Amniotic stem cell (primary cell): ENCODE data around the gene HMOX2.

Source experiments
- DNase-seq: peaks from one replicate; lab custom pipeline; 2025; lab: John Stamatoyannopoulos, UW

The HMOX2 gene

DNA sequence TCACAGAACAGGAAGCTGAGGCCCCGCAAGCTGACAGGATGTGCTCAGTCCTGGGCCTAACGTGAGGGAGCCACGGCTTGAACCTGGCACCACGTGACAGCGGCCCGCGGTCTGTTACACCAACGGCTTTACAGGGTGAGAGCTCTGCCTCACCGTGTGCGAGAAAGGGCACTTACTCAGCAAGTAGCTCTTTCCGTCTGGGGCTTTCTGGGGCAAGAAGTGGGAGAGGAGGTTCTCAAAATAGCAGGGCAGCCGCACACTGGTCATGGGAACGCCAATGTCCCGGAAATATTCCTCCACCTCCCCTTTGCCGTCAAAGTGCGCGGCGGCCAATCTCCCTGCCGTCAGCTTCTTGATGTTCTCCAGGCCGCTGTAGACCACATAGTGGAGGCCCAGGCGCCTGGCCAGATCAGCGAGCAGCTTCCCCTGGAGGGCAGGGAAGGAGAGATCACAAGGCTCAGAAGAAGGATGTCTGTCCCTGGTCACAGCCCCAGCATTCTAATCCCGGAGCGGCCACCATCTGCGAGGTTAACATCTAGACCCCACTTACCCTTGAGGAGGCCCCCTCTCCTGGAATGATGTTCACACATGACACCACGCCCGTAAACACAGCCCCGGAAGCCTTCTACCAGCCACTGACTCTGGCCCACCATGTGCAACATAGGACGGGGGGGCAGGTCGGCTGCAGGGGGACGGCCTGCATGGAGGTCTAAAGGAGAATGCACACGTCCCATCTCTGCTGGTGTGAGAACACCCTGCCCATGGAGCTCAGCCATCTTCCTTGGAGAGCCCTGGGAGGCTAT, 10.0 kb upstream of the HMOX2 start:
- DNase-seq: no peak

DNA sequence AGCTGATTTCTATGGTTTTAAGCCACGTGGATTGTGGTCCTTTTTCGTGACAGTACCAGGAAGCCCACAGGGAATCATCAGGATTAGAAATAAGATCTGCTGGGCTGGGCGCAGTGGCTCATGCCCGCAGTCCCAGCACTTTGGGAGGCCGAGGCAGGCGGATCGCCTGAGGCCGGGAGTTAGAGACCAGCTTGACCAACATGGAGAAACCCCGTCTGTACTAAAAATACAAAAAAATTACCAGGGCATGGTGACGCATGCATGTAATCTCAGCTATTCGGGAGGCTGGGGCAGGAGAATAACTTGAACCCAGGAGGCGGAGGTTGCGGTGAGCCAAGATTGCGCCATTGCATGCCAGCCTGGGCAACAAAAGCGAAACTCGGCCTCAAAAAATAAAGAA, 8.3 kb upstream of the HMOX2 start:
- DNase-seq: no peak

DNA sequence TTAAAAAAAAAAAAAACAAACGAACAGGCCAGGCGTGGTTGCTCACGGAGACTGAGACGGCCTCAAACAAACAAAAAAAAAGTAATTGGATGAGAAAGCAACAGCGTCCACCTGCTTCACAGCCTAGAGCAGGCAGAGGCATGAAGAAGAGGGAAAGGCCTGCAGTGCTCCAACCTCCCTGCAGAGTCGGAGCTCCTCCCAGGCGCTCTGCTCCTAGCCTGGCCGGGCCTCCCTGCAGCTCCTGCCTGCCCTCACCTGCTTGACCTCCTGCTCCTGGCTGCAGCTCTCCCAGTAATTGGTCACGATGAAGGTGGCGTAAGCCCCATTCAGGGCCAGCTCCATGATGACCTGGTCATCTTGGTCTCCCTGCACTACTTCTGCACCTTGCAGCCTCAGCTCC, 7.2 kb upstream of the HMOX2 start:
- DNase-seq: no peak

DNA sequence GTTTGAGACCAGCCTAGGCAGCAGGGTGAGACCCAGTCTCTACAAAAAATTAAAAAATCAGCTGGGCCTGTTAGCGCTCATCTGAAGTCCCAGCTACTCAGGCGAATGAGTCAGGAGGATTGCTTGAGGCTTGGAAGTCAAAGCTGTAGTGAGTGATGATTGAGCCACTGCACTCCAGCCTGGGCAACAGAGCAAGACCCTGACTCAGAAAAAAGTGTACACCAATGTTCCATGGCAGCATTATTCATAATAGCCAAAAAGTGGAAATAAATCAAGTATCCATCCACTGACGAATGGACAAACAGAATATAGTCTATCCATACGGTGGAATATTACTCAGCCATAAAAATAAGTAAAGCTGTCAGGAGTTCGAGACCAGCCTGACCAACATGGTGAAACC, 4.3 kb upstream of the HMOX2 start:
- no peak for DNase-seq

DNA sequence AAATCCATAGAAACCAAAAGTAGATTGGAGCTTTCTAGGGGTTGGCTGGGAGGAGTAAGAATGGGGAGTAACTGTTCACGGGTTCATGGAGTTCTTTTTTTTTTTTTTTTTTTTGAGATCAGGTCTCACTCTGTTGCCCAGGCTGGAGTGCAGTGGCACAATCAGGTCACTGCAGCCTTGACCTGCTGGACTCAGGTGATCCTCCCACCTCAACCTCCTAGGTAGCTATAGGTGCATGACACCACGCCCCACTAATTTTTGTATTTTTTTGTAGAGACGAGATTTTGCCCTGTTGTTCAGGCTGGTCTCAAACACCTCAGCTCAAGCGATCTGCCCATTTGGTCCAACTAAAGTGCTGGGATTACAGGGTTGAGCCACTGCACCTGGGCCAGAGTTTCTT, 3.3 kb upstream of the HMOX2 start:
- no peak for DNase-seq

DNA sequence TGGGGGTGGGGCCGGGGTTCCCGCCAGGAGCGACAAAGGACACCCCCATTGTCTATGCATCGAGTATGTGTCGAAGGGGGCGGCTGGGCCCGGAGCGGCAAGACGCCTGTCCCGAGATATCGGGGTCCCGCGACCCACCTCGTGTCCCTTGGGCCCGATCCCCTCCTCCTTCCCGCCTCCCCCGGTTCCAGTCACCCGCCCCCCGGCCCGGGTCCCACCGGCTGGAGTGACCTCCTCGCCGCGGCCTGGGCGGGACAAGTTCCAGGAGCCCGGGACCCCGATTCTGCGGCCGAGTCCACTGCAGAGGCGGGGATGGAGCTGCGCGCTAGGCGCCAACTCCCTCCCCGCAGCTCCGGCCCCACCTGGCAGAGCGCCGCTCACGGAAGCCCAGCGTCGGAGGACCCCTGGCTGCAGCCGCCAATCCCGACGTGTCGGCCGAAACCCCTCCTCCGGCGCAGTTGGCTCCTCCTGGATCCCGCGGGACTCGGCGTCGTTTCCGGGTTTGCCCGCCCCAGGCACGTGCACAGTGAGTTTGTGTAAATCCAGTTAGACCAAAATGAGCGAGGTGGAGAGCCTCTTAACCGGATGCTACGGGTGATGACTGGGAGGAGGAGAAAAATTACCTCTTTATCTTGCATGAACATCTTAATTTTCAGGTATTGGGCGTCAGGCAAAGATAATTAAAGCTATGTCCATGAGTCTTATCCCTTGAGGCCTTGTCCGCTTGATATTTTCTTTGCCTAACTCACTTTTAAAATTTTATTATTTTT, 1.8 kb upstream of the HMOX2 start, which contains the start of gene NMRAL1:
NMRAL1 (minus strand) TSS at position 434 of the 770 bp plus-strand sequence. CDS start 493 bp downstream, outside the sequence.
- peak; percentile 75 for DNase-seq

DNA sequence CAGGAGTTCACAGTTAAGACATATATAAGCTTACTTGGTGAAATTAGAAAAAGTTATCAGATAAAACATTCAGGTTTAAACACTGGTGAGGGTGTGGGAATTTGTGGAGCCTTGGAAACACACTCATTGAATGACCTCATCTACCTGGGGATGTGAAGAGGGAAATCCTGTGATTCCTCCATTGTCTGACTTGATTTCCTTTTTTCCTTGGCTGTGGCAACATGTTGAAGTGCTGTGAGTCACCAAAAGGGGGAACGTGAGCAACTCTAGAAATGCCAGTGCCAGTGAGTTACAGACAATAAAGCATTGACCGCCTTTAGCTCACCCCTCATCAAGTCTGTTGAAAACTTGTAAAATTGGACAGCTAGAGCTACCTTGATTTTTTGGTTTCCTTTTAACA, 1.8 kb downstream of the HMOX2 start:
- DNase-seq: no peak

DNA sequence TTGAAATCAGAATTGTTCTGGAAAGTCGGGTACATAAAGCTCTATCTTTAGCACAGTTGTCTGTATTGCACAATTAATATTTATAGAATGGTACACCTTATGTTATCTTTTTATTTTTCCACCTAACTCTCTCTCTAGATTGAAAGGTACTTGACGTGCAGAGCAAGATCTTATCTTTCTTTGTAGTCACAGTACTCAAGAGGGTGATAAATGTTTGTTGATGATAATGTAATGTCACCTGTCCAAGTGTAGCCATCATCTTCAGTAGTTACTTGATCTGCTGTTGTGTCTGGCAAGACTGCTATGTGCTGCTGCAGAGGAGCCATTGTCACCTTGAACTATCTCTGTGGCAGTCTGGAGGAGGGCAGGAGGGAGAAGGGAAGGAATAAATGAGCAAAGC, 5.3 kb downstream of the HMOX2 start:
- DNase-seq: no peak

DNA sequence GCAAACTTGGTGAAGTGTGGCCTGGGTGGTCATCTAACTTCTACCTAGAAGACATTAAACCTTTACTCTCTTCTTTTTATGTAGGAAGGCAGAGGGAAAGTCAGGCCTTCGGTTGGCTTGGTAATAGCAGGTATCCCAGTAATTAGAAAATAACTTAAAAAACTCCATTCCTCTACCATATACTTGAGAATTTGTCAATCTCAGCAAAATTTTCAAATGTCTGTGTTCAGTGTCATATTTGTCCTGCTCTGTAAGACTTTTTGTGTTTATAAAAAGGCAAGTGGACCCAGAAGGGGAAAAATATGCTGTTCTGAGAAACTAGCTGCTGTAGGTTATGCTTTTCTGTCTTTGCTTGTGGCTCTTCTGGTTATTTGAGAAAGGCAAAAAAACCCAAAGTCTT, 5.8 kb downstream of the HMOX2 start:
- no peak for DNase-seq

DNA sequence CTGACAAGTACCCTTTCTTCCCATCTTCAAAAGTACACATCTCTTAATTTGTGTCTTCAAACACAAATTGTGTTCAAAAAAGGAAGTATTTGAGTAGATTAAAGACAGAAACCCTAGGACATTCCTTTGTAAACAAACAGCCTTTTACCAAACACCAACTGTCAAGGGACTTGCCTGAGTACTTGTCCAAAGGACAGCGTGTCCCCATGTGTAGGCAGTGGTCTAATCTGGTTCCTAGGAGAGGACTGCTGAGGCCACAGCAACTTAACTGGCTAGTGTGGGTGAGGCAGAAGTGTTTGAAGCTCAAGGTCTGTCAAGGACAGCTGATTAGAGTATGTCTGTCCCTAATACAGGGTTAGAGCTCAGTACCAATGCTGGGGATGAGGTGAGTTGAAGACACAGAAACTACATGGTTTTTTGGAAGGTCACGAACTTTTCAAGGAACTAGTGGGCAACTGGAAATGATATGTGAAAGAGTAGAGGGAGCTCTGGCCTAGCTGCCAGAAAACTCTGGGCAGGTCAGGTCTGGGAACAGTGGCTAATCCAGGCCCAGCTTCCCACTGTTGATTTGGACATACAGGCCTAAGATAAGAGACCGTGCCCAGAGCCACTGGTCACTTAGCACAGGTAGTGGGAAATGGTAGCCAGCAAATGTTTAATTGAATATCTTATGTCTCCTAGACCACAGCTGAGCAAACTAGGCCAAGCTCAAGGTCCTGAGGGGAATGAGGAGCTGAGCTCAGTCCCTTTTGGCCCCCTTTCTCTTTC, 10.1 kb downstream of the HMOX2 start:
- no peak for DNase-seq

DNA sequence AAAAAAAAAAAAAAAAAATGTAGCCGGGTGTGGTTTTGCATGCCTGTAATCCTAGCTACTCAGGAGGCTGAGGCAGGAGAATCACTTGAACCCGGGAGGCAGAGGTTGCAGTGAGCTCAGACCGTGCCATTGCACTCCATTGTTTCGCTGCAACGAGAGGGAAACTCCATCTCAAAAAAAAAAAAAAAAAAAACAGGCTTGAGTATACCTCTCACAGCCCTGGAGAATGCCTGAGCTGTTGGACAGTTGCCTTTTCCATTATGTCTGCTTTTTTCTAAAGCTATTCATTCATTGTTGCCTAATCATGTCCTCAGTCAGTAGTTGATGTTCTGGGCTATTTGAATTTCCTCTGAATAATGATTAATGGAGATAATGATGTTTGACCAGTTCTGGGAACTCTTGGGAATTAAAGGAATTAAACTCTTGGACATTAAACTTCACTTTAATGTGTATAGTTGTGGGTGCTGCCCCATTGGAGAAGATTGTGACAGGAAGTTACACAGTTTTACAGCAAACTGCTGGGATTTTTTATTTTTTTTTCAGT, 11.8 kb downstream of the HMOX2 start:
- no peak for DNase-seq

DNA sequence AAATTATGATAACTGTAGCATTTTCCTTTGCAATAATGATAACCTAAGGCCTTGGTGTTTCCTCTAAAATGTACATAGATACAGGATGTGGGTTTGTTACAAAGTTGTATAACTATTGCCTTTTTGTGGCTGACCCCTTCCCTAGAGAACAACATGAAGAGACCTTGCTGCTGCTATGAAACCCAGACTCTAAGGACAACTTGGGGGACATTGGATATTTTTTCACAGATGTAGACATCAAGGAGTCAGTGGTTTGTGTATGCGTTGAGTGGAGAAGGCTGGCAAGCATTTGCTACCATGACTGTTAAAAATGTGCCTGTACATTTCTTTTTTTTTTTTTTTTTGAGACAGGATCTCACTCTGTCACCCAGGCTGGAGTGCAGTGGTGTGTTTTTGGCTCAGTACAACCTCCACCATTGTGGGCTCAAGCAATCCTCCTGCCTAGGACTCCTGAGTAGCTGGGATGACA, 12.3 kb downstream of the HMOX2 start:
- no peak for DNase-seq

DNA sequence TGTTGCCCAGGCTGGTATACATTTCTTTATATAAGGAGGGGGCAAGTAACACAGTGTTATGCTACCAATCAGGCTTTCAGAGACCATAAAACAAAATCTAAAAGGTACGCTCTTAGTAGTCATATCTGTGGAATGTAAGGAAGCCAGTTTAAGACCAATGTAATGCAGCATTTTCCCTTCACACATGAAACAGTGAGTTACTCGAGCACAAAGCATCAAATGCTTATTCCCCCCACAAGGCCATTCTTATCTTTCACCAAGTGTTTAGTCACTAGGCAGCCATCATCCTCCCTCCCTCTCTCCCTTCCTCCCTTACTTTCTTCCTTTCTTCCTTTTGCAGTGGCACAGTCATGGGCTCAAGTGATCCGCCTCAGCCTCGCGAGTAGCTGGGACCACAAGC, 12.8 kb downstream of the HMOX2 start:
- DNase-seq: no peak

DNA sequence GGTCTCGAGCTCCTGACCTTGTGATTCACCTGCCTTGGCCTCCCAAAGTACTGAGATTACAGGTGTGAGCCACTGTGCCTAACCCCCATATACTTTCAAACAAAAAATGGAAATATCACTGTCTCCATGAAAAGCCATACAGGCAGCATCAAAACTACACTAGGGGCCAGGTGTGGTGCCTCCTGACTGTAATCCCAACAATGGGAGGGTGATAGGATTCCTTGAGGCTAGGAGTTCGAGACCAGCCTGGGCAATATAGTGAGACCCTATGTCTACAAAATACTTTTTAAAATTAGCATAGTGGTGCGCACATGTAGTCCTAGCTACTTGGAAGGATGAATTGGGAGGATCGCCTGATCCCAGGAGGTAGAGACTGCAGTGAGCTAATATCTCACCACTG, 15.7 kb downstream of the HMOX2 start:
- no peak for DNase-seq

DNA sequence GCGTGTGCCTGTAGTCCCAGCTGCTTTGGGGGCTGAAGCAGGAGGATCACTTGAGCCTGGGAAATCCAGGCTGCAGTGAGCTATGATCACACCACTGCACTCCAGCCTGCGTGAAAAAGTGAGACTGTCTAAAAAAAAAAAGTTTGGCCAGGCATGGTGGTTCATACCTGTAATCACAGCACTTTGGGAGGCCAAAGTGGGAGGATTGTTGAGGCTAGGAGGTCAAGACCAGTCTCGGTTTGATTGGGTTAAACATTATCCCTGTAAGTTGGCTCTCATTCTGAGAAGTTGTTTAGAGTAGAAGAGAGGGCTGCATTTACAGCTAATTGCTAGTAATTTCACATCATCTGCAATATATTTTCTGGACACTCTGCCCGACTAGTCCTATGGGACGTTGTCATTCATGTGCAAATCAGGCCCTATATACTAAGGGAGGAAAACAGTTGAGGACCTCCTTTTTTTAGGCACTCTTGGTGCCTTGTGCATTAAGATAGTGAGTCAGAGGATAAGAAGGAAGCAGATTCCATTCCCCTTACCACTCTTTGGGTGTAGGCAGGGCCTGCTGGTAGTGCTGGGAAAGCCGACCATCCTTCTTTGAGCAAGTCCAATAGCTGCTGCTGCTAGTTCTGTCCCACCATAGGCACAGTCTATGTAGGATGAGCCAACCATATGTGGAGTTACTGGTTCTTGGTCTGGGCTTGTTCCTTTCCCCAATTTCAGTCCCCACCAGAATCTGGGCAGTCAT, 18.7 kb downstream of the HMOX2 start:
- no peak for DNase-seq

DNA sequence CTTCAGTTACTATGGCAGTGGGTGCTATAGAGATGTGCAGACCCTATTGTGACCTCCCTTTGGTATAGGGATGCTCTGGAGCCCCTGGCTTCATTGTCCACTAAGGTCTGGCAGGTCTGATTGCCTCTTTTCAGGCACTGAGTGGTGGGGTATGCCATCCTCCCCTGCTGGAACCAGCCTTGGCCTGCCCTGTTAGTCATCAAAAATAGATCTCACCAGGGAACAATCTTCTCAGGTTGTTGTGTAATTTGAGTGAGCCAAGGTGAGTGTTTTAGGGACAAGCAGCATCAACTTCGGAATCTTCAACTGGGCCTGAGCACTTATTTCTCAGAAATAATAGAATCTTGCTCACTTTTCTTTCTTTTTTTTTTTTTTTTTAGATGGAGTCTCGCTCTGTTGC, 19.6 kb downstream of the HMOX2 start:
- no peak for DNase-seq

DNA sequence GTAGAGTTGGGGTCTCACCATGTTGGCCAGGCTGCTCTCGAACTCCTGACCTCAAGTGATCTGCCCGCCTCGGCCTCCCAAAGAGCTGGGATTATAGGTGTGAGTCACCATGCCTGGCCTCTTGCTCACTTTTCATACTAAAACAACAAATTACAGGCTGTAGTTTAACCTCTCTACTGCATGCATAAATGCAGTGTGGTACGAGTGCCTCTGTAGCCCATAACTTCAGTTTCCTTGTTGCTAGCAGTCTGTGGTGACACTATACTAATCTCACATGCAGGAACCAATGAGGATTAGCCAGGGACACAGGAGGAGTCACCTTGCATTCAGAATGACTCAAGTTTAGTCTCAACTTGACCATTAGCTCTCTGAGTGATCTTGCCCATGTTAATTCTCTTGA, 20.1 kb downstream of the HMOX2 start:
- DNase-seq: no peak

DNA sequence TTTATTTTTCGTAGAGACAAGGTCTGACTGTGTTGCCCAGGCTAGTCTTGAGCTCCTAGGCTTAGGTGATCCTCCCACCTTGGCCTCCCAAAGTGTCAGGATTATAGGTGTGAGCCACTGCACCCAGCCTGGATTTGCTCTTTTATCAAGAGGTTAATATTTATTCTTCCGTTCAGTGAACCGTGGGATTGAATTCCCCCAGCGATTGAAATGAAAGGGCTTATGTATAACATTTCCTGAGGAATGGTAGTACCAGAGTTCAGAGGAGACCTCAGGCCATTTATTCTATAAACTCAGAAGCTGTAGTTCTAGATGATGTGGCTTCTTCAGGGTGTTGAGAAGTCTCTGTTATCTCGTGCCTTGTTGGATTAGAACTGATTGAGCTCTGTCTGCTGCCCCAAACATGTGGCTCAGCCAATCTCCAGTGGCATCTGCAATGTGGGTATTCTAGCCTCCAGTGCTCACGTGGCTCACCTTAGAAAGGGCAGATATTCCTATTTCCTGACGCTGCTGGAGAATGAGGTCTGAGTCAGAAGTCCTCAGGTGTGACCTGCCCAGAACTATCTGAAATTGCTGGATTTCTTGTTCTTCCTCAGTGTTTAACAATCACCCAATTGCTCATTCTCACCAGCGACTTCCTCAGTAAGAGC, 22.5 kb downstream of the HMOX2 start:
- no peak for DNase-seq

DNA sequence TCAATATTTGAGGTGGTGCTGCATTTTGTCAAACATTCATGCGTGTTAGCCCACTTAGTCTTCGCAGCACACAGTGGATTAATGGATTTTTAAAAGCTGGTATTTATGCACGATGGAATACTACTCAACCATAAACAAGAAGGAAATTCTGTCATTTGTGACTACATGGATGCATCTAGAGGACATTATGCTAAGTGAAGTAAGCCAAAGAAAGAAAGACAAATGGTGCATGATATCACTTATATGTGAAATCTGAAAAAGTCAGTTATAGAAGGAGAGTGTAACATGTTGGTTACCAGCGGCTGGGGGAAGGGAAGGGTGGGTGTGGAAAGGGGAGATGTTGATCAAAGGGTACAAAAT, 23.0 kb downstream of the HMOX2 start:
- DNase-seq: no peak

DNA sequence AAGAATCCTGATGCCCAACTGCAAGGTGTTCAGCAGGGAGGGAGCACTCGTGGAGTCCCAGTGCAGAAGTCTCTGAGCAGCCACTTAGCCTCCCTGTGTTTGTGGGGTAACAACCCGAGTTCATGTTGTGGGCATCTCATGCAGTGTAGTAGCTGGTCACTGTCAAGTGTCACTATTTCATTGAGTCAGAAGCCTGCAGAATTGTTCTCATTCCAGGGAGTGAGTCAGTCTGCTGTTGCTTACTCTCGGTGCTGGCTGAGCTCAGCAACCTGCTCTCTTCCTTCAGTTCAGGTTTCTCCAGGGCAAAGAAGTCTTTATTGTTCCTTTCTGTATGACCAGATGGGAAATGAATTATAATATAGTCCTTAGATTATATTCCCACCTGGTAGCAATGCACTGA, 24.1 kb downstream of the HMOX2 start:
- DNase-seq: peak; percentile 81

DNA sequence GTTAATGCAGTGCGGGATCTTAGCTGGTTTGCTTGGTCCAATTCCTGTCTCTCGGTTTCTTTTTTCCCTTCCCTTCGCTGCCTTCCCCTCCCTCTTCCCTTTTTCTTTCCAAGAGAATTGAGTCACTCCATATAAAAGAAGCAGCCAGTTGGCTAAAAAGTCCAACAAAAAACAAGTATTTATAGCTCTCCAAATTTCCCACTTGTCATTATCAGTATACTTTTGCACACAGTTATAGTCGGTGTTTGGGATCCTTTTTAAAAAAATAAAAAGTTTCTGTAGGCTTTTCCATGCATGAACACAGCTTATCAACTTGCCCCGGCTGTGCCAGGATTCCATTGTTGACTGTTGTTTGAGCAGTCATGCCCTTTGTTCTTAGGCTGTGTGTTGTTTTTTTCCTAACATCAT, 24.9 kb downstream of the HMOX2 start:
- DNase-seq: no peak
